Lower leg skin (tissue), 4 donors: ENCODE data around the gene LDHAL6B. TPM values are rescaled to one million over a fixed set of nuclear protein-coding genes. Genes with fewer than 3 reads are reported as not detected.

Experiments used
- DNase-seq, 2 donors: peaks; one replicate each; pipeline ENCODE4 v3.0.0-alpha.2; 2019; ENCODE audit warnings: low spot score in 2 of 2
- H3K4me3 ChIP-seq: fragments of 200-600 bp; sonication (generic); 2 replicates; pipeline ENCODE4 v1.5.1; 2017; ENCODE audit warnings: mild to moderate bottlenecking, low read depth; ENCODE audit not compliant: poor library complexity, severe bottlenecking
- POLR2A ChIP-seq, 2 donors: fragments of 450-650 bp; IDR thresholded peaks; one replicate each; pipeline ENCODE4 v1.6.1; 2016 to 2017; ENCODE audit warnings: antibody characterized with exemption in 2 of 2, mild to moderate bottlenecking in 1 of 2, moderate library complexity in 1 of 2
- WGBS, 2 donors: methylation state at CpG; one replicate each; pipeline ENCODE4 v1.1.5; 2018; 5-methylcytosine and 5-hydroxymethylcytosine counted together
- intact Hi-C: fragments of 100-400 bp; cut with DNase I; formaldehyde crosslinking; loops from one replicate; pipeline ENCODE4 v1.15.0; 2023; ENCODE audit warnings: low total_unique reads
- total RNA-seq, 4 donors: library from RNA; depleted of rRNA; stranded (reverse); fragments of >200 nt; gene quantifications; one replicate each; pipeline ENCODE4 v1.1.0, GENCODE V29; 2016
- TF ChIP-seq, protein P1 (sequence below), 3 donors: fragments of 450-650 bp; IDR thresholded peaks; one replicate each; pipeline ENCODE4 v1.5.1; 2016; ENCODE audit warnings: antibody characterized with exemption in 3 of 3, mild to moderate bottlenecking in 3 of 3, moderate library complexity in 2 of 3

Gene LDHAL6B
- total RNA-seq, 4 donors from 2014 or later = not detected

DNA sequence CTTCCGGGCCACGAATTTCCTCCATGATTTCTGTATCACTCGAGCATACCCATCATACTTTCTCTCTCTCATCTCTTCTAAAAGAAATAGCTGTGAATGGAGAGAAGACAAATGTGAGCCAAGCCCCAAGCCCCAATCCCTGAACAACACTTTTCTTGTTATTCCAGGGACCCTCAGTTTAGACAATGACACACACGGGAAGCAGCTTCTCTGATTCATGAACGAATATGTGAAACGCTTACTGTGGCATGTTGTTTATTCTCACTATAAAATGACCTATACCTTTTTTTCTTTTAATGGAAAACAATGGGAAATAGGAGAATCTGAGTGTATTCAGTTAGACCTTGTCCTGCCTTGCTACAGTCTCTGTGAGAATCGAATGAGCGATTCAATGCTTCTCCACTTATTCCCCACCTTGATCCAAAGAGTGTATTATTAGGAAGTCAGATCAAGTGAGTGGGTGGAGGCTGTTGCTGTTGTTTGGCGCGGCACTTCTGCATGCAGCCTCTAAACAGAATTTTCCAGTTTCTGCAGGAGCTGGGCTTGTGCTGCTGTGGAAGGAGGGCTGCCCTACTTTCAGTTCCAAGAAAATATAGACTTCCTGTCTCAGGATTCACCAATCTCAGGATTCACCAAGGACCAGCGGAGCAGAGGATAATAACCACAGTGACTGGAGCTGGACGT, 32.4 kb upstream of the LDHAL6B start:
- no peak overlapping the region for H3K4me3 ChIP-seq
- WGBS, 2 donors = 61 to 65% methylated on average over 12 of the region's 12 CpGs
- intact Hi-C loops = no loop called here
- DNase-seq = no peak
- TF ChIP-seq, protein P1, sequence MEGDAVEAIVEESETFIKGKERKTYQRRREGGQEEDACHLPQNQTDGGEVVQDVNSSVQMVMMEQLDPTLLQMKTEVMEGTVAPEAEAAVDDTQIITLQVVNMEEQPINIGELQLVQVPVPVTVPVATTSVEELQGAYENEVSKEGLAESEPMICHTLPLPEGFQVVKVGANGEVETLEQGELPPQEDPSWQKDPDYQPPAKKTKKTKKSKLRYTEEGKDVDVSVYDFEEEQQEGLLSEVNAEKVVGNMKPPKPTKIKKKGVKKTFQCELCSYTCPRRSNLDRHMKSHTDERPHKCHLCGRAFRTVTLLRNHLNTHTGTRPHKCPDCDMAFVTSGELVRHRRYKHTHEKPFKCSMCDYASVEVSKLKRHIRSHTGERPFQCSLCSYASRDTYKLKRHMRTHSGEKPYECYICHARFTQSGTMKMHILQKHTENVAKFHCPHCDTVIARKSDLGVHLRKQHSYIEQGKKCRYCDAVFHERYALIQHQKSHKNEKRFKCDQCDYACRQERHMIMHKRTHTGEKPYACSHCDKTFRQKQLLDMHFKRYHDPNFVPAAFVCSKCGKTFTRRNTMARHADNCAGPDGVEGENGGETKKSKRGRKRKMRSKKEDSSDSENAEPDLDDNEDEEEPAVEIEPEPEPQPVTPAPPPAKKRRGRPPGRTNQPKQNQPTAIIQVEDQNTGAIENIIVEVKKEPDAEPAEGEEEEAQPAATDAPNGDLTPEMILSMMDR (IDR thresholded peaks at IDR 0.05) = no peak
- TF ChIP-seq POLR2A (IDR thresholded peaks at IDR 0.05) = no peak

DNA sequence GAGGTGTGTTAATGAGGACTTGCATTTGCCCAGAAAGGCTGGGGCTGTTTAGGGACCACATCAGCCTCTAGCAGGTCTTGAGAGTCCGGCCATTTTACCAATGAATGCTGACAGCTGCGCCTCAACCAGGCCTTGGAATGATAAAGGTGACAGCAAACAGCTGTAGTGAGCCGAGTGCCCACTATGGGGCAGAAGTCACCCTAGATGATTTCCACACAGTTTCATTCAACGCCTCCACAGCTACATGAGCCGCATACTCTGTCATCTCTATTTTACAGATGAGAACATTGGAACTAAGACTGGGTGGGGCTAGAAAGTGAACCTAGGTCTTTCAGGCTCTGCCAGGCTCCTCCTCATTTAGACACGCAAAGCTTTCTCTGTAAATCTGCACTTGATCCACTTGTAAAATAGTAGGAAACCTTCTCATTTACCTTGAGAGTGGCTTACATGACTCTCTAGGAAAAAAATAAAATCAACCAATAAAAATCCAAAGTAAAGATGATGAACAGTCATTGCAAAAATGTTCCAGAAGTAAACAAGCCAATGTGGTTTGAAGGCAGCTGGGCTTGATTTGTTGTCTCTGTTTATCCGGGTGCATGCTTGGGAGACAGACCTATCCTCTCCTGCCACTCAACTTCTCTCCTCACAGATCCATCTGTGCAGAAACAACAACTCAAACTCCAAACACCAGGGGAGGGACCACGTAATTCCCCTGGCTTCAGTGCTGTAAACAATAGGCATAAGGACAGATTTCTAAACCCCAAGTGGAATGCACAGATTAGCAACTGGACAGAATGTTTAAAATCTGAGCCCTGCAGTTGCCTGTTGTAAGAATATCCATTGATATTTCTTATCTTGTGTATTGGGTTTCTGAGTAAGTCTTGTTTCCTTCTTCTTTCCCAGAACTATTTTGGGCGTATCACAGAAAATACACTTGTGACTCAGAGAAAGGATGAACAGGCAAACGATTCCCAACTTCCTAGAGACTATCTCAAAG, 31.5 kb upstream of the LDHAL6B start:
- intact Hi-C loops = no loop called here
- TF ChIP-seq, protein P1 (IDR thresholded peaks at IDR 0.05) = peak in 1 of 3 donors; percentile 16
- TF ChIP-seq POLR2A (IDR thresholded peaks at IDR 0.05) = no peak
- WGBS, 2 donors = 27 to 29% methylated on average over 10 of the region's 10 CpGs
- H3K4me3 ChIP-seq = no peak overlapping the region
- peak; percentile 64 to 89 for DNase-seq

GRCh38 chr15:59176653-59177316, 29.9 kb upstream of the LDHAL6B start:
- H3K4me3 ChIP-seq = no peak overlapping the region
- TF ChIP-seq POLR2A (IDR thresholded peaks at IDR 0.05) = no peak
- TF ChIP-seq, protein P1 (IDR thresholded peaks at IDR 0.05) = no peak
- intact Hi-C loops = no loop called here
- DNase-seq = no peak
- WGBS, 2 donors = 87% methylated on average over 9 of the region's 9 CpGs

GRCh38 chr15:59177317-59177660, 29.4 kb upstream of the LDHAL6B start:
- DNase-seq = no peak
- intact Hi-C loops = no loop called here
- TF ChIP-seq, protein P1 (IDR thresholded peaks at IDR 0.05) = no peak
- TF ChIP-seq POLR2A (IDR thresholded peaks at IDR 0.05) = no peak
- WGBS, 2 donors = 80 to 88% methylated on average over 4 of the region's 4 CpGs
- H3K4me3 ChIP-seq = no peak overlapping the region

DNA sequence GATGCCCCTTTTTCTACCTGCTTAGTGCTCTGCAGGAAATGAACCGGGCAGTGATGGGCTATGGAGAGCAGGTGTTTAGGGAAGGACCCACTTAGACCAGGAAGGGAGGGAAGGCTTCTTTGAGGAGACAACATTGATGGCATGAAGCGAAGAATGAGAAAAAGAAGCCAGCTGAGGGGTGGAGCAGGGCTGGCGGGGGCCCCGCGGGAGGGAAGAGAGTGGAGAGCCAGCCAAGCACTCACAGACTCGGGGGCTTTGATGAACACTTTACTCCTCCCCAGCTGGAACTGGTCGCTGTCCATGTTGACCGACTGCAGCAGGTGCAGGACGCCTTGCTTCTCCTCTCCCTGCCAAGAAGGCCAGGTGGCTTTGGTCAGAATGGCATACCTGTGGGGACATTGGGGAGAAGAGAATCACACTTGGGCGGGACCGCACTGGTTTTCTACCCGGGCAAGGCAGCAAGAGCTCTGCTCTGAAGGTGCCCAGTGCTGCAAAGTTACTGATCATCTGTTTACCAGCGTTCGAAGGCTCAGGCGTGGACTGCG, 28.4 kb upstream of the LDHAL6B start:
- DNase-seq = no peak
- H3K4me3 ChIP-seq = no peak overlapping the region
- WGBS, 2 donors = 95% methylated on average over 16 of the region's 16 CpGs
- intact Hi-C loops = no loop called here
- TF ChIP-seq, protein P1 (IDR thresholded peaks at IDR 0.05) = no peak
- TF ChIP-seq POLR2A (IDR thresholded peaks at IDR 0.05) = no peak
